ENCODE measurements around the gene ACTMAP.

Gene ACTMAP

GRCh38 chr19:40693896-40694295 lies 56.4 kb downstream of the ACTMAP start:
- DNase-seq (ENCODE audit: low read depth in 2 of 2): no peak

GRCh38 chr19:40693150-40693788 lies 57.0 kb downstream of the ACTMAP start:
- no peak for DNase-seq (ENCODE audit: low read depth in 2 of 2)

- no peak for DNase-seq (ENCODE audit: low read depth in 2 of 2)
These were observed 58.1 kb downstream of the ACTMAP start for GRCh38 chr19:40692212-40692551.

- no peak for DNase-seq (ENCODE audit: low read depth in 2 of 2)
These were observed 58.7 kb downstream of the ACTMAP start for GRCh38 chr19:40691421-40692211.

All from stimulated activated CD4-positive, alpha-beta T cell treated with anti-CD3 and anti-CD28 coated beads, Interleukin-4, amount 100 ng/mL, for 48 hours (primary cell).